ENCODE data around the gene FAM118A. TPM values are rescaled to one million over a fixed set of nuclear protein-coding genes. Genes with fewer than 3 reads are reported as not detected.
"Not testable (repeated sequence)": the region's sequence is repeated elsewhere in the genome, so short reads cannot be mapped to it uniquely, and the experiment has no call there.

FAM118A gene
- 25.8 TPM for total RNA-seq

DNA sequence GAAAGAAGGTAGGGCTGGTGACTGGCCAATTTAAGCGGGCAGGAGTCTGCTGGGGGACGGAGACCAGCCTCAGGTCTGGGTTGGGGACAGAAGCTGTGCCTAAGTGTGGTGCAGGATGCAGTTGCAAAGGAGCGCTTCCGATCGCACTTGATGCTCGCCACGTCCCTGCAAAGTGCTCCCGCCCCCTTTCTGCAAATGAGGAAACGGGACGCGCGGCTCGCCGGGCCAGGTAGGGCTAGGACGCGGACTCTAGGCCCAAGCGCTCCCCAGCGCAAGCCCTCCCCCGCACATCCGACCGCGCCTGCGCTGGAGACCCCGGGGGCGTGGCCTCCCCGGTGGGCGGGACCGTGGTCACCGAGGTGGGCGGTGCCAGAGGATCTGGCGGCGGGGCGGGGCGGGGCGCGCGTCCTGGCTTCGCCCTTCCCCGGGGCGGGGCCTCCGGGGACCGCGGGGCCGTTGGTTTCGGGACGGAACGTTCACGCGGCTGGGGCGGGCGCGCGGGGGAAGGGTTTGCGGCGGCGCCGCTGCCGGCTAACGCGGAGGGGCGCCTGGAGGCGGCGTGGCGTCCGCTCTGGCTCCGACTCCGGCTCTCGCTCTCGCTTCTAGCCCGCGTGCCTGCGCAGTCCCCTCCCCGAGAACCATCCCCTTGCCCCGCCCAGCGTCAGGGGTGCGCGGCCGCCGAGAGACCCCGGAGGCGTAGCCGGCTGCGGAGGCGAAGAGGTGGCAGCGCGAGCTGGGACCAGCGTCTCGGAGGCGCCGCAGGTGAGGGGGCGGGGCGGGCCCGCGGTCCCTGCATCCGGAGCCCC, at the start of gene FAM118A:
Gene FAM118A (plus strand): TSS at position 513 of the 806 bp plus-strand sequence. CDS start 12,446 bp downstream, outside the sequence.
- DNase-seq = peak; percentile 97

DNA sequence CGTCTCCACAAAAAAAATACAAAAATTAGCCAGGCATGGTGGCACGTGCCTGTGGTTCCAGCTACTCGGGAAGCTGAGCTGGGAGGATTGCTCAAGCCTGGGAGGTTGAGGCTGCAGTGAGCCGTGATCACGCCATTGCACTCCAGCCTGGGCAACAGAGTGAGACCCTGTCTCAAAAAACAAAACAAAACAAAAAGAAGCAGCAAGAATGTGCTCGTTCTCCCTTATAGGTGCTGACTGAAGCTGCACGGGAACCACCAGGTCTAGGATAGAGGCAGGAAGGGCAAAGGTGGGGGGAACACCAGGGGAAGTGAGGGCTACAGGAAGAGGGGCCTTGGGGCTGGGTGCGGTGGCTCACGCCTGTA, 49.4 kb upstream of the FAM118A start:
- not testable (repeated sequence) for DNase-seq

DNA sequence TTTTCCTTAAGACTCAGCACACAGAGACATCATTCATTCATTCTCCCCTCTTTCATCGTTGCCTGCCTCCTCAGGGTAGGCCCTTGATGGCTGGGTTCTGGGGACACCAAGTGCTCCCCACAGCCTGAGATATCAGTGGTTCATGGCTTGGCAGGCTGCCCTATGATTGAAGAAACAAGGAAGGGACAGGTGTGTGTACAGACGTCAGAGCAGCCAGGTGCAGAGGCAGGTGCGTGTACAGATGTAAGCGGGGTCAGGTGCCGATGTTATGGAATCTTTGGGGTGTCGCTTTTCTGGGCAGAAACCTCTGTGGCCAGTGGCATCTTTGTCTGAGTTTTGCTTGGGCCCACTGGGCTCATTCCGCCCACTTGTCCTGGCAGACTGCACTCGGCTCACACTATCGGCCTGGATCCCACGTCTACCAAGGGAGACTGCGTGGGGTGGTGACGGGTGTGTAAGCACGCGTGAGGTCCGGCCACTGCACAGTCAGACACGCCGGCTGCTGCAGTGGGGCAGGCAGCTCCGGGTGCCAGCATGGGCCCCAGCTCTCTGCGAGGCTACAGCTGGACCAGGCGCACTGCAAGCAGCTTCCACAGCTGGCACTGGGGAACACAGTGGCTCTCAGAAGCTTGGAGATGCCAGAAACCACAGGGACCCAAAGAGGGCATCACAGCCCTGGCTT, 48.2 kb upstream of the FAM118A start:
- DNase-seq = no peak

DNA sequence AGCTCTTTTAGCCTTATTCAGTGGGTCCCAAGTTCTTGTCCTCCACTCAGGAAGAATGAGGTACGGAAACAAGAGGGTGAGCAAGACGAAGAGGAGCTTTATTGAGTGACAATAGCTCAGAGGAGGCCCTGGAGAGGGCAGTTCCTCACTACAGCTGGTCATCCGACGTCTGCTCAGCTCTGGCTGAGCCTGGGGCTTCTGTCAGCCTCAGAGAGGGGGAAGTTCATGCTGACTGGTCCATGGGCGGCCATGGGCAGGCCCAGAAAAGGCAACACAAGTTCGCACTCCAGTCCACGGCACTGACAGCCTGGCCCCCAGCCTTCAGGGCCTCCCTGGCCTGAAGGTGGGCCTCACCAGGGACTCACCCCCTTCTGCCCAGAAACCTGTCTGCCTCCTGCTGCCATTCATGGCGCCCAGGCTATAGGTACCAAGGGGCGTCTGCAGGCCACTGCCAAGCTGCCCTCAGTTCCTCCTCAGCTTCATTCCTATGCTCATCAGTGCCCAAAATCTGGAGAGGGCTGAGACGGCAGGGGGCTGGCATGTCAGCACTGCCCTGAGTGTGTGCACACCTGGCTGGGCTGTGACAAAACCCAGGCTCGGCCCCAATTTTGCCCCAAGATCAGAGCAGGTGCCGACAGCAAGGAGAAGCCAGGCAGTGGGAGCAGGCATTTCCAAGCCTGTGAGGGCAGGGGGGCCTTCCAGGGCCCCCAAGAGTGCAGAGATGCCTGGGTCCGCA, 47.4 kb upstream of the FAM118A start:
- no peak for DNase-seq

DNA sequence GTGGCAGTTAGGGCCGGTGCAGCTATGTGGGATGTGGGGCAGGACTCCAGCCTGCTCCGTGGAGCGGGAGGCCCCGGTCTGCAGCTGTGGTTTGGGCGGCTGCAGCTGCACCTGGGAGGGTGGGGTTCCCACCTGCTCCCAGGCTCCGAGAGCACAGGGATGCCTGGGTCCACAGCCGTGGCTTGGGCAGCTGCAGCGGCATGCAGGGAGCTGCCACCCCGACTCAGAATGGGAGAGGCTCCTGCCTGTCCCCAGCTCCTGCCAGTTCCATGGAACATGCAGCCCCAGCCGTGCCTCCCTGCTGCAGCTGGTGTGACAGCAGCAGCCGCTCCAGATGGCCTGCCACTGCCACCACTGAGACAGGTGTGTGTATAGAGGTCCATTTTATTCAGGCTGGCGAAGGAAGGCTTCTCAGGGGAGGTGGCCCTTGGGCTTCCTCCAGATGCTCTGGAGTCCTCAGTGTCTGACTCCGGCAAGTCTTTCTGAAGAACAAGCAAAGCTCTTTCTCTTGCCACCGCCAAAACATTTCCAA, 46.7 kb upstream of the FAM118A start:
- peak; percentile 75 for DNase-seq

DNA sequence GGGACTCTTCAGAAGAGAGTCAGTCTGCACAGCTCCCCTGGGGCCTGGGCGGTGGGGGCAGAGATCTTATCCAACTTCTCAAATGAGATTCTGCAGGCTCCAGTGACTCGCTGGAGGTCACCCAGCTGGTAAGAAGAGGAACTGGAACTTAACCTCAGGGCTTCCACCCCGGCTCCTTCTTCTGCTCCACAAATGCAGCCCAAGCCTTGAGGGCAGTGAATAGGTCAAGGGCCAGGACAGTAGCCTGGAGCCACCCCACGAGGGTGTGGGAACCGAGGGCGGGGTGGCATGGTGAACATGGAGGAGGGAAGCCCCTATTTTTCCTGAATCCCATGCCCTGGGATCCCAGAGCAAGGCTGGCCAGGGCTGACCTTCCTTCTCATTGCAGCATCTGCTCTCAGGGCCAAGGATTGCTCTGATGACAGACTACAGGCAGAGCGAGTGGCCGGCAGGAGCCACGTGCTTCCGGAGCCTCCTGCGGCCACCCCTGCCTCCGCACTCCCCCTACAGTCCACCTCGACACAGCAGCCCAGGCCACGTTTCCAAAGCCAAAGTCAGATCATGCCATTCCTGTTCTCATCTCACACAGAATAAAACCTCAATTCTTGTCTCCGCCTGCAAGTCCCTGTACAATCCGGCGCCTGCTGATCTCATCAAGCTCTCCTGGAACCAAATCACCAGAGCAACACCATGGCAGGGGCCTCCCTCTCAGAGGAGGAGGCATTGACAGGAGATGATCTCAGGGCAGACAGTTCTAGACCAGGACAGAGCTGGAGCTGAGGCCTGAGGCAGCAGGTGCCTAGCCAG, 46.1 kb upstream of the FAM118A start:
- DNase-seq = peak; percentile 74

DNA sequence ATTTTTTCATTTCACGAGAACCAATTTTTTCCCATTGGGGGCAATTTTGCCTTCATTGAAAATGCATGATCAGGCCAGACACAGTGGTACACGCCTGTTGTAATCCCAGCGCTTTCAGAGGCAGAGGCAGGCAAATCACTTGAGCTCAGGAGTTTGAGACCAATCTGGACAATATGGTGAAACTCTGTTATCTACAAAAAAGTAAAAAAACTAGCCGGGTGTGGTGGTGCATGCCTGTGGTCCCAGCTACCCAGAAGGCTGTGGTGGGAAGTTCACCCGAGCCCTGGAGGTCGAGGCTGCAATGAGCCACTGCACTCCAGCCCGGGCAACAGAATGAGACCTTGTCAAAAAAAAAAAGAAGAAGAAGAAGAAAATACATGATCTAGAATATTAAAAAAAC, 44.2 kb upstream of the FAM118A start:
- DNase-seq = no peak

DNA sequence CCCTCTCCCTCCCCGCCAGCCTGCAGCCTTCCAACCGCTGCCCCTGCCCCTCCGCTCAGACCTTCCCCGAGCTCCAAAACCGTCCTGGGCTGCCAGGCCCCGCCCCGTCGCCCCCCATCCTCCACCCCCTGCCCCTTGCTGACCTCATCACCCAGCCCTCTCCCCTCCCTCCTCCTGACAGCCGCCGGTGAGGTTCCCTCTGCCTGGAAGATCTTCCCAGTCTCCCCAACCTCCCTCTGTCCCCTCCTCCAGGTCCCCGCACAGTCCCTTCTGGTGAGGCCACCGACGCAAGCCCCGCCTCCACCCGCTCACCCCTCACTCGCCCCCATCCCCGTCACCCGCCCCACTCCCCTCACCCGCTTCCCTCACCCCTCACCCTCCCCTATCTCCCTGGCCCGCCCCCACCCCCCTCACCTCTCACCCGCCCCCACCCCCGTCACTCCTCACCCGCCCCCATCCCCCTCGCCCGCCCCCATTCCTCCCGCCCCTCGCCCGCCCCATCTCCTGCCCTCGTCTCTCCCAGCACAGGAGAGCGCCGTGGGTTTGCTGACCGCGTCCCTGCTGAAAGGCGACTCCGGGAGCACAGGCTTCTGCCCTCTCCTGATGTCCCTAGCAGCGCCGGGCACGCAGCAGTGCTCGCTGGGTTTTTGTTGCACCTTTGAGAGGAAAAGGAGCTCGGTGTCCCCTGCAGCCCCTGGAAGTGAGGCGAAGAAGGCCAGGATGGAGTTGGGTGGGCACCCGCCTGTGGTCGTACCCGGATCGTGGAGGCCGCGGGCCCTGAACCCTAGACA, 41.4 kb upstream of the FAM118A start:
- peak; percentile 41 for DNase-seq

DNA sequence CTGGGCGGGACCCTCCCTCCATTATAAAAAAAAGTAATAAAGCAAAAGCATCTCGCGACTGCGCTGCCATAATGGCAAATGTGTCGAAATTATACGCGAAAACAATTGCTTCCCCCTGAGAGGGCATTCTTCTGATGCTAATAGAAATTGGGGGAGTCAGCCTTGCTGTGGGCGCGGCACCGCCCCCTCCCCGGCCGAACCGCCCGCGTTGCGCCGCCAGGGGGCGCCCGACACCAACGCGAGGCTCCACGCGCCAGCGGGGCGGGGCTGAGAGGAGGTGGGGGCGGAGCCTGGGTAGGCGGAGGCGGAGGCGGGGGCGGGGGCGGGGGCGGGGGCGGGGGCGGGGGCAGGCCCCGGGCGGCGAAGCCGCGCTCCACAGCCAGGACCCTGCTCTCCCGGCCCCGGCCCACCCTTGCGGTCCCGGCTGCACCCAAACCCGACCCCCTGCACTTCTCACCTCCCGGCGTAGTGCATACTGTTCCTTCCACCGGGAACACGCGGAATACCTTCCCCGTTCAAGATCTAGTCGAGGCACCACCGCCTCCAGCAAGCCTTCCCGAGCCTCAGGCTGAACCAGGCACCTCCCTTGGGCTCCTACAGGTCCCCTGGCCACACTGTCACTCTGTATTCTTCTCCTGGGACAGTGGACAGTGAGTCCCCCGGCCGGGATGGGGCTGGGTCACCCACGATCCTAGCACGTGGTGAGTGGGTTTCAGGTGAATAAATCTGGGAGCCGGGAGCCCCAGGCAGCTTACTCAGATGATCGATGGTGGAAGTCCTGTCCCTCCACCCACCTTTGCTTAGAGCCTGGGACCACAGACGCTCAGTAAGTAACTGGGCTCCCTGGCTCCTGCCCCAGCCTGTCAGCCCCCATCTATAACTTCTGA, 40.5 kb upstream of the FAM118A start:
- DNase-seq = peak; percentile 92

DNA sequence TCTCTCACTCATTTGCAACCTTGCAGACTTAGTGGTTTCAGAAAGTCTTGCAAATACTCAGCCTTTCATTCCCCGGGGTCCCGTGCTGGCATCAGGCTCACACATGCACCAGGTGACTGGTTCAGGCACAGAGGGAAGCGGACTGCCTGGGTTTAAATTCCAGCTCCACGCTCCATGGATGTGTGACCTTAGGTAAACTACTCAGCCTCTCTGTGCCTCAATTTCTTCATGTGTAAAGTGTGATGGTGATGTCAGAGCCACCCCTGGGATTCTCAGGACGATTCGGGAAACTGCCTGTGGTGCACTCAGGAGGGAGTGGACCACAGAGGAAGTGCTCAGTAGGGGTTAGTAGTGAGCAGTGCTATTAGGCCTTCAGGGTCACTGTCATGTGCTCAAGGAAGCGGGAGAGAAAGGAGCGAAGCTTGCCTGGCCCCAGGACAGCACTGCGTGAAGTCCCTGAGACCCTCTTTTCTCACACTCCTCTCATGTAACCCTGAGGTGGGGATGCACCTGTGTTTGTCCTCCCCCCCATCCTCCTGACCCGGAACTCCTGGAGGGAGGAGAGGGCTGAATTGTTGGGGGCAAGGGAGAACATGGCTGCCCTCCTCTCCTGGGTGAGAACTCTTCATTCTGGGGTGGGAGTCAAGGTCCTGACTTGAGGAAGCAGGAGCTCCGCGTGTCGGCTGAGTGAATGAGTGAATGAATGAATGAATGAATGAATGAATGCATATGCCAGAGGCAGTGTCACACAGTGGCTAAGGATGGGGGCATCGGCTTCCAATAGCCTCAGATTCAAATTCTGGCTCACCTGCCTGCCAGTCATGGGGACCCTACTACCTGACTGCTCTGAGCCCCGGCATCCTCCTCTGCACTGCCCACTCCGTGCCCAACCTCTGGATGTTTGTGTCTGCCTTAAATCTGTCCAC, 39.4 kb upstream of the FAM118A start:
- DNase-seq = no peak

DNA sequence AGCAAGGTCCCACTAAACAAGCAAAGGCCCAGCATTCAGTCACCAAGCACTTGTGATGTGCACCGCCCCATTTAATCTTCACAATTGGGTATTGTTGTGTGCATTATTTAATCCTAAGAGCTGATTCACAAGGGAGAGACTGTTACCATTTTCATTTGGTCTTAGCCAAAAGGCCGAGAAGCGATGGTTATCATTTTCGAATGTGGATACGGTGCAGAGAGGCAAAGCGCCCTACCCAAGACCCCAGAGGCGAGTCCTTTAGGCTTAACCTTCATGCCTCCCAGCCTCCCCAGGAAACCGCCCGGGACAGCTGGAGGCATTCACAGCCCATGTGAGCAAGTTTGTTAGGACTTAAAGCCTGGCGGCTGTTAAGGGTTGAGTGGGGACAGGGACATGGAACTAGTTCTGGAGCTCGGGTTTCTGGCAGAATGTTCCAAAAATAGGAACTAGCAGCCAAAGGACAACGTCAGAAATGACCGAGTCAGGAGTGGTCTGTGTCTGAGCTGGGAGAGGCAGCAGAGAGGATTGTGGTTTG, 38.0 kb upstream of the FAM118A start:
- DNase-seq = peak; percentile 93

DNA sequence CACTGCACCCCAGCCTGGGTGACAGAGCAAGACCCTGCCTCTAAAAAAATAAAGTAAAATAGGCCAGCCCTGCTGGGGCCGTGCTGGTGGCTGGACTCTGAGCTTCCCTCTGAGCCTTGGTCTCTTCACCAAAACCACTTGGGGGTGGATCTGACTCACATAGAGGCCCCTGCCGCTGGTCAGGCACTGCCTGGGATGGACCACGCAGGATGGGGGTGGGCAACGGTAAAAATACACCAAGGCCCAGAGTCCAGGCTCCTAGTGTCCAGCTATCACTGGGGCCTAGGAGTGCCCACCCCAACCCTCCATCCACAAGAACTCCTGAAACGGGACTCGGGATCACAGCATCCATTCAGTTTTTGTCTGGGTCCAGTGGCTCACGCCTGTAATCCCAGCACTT, 37.2 kb upstream of the FAM118A start:
- DNase-seq = no peak

DNA sequence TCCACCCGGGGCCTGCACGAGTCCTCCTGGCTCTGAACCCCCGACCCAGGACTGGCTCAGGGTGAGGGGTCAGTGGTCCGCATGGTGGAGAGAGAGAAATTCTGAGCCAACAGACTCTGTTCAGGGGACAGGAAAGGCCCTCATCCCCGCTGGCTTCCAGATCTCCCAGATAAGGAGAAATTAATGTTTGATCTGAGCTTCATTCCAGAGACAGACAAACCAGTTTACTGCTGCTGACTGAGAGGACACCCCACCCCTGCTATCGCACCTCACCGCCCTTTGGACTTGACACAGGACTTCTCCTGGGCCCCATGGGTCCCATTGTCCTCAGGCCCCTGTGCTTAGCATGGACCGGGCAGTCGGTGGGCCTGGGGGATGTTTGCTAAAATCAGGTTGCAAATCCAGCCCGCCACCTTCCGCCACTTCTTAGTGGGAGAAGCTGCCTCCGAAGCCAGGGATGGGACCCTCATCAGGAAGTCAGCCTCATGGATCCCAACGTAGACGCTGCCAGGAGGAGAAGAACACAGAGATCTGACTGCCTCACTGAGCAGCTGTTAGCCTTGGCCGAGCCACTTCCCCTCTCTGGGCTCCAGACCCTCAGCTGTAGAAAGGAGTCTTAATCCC, 36.2 kb upstream of the FAM118A start:
- no peak for DNase-seq

DNA sequence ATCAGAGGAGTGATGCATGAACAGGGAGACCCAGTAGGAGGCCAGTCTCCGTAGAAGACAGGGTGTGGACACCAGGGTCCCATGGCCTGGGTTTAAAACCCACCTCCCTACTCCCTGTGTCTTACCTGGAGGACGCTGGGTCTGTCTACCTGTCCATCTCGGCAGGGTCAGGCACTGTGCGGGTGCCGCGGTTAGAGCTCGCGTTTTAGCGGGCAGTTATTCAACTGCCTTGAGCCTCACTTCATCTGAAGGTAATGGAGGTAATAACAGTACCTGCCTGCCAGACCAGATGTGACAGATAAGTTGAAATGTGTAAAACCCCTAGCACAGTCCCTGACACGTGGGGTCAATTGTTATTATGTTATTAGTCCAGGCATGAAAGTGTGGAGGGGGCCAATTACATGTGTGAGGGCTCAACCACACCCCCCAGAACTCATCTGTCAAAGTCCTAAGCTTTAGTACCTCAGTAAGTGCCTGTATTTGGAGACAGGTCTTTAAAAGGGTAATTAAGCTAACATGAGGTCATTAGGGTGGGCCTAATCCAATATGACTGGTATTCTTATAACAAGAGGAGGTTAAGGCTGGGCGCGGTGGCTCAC, 33.1 kb upstream of the FAM118A start:
- no peak for DNase-seq

DNA sequence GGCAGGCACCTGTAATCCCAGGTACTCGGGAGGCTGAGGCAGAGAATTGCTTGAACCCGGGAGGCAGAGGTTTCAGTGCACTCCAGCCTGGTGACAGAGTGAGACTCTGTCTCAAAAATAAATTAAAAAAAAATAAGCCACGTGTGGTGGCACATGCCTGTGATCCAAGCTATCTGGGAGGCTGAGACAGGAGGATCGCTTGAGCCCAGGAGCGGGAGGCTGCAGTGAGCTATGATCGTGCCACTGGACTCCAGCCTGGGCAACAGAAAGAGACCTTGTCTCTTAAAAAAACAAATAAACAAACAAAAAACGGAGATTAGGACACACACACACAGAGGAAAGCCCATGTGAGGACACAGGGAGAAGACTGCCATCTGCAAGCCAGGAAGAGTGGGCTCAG, 32.0 kb upstream of the FAM118A start:
- not testable (repeated sequence) for DNase-seq

DNA sequence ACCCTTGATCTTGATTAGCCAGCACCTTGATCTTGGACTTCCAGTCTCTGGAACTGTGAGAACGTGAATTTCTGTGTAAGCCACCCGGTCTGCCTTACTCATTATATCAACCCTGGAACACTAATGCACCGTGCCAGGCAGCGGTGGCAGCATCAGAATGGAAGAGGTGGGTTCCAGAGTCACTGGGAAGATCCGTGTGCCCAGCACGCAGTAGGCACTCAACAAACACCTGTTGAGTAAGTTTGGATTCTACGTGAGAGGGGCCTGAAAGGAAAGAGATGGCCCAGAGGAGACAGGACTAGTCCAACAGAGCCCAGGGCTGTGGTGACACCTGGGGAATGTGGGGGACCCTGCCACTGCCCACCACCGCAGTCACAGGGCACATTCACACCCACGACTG, 31.6 kb upstream of the FAM118A start:
- DNase-seq = no peak

DNA sequence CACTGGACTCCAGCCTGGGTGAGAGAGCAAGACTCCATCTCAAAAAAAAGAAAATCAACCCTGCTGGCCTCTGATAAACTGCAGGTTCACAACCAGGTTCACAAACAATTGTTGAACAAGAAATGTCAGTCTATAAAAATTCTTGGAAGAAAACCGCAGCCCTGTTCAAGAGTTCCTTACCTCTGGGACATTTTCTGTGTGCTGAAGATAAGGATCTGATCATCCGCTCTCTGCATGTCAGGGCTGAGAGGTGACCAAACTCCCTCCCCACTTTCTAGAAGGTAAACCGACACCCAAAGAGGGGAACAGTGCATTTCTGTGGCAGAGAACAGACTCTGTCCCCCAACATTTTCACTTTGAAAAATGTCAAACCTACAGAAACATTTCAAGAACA, 29.1 kb upstream of the FAM118A start:
- no peak for DNase-seq

DNA sequence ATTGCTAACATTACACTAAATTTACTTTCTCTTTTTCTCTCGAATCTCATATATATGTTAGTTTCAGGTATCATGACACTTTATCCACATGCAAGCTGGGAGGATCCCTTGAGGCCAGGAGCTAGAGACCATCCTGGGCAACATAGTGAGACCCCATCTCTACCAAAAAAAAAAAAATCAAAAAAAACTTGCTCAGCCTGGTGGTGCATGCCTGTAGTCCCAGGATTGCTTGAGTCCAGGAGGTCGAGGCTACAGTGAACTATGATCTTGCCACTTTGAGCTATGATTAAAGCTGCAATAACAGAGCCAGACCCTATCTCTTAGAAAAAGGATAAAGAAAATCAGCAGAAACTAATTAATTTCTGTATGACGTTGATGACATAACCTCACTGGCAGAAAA, 28.7 kb upstream of the FAM118A start:
- DNase-seq = no peak
